ENCODE results near the gene GKN2. TPM values are rescaled to one million over a fixed set of nuclear protein-coding genes. Genes with fewer than 3 reads are reported as not detected.

The GKN2 gene, protein sequence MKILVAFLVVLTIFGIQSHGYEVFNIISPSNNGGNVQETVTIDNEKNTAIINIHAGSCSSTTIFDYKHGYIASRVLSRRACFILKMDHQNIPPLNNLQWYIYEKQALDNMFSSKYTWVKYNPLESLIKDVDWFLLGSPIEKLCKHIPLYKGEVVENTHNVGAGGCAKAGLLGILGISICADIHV
- total RNA-seq = not detected

GRCh38 chr2:68952887-68953521 lies at the start of gene GKN2:
Gene GKN2 (minus strand): TSS chr2:68952893. CDS start chr2:68952861, 32 bp downstream.
- no peak for DNase-seq (ENCODE audit: low spot score)

DNA sequence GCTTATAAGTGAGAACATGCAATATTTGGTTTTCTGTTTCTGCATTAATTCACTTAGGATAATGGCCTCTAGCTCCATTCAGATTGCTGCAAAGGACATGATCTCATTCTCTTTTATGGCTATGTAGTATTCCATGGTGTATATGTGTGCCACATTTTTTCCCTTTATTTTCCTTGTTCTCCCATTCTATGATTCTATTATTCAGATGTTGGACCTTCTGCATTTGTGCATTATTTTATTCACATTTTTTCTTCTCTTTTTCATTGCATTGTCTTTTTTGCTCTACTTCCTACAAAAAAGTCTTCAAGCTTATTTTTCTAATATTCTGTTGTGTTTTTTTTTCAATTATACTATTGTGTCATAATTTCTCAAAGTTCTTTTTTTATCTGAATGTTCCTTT lies 49.2 kb upstream of the GKN2 start:
- no peak for DNase-seq (ENCODE audit: low spot score)

GRCh38 chr2:68997401-68997800 lies 44.7 kb upstream of the GKN2 start:
- no peak for DNase-seq (ENCODE audit: low spot score)

GRCh38 chr2:68995916-68996315 lies 43.2 kb upstream of the GKN2 start:
- DNase-seq (ENCODE audit: low spot score) = no peak

GRCh38 chr2:68994864-68995263 lies 42.2 kb upstream of the GKN2 start:
- DNase-seq (ENCODE audit: low spot score) = no peak

DNA sequence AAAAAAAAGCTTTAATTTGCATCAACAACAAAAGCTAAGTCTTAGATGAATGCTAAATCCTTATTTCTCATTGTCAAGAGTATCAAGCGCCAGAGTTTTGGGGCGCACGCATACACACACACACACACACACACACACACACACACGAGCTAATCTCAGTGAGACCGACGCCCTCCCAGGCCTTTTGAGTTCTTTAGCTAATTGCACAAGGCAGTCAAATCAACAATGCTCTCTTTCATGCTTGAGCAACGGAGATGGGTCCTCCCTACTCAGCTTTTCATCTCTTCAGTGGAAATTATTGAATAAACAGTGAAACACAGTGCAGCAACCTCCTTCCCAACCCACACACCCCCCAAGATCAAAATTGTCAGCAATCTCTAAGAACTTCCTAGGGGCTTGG lies 41.0 kb upstream of the GKN2 start:
- DNase-seq (ENCODE audit: low spot score) = no peak

- no peak for DNase-seq (ENCODE audit: low spot score)
Observed at GRCh38 chr2:68992933-68993332, 40.2 kb upstream of the GKN2 start.

DNA sequence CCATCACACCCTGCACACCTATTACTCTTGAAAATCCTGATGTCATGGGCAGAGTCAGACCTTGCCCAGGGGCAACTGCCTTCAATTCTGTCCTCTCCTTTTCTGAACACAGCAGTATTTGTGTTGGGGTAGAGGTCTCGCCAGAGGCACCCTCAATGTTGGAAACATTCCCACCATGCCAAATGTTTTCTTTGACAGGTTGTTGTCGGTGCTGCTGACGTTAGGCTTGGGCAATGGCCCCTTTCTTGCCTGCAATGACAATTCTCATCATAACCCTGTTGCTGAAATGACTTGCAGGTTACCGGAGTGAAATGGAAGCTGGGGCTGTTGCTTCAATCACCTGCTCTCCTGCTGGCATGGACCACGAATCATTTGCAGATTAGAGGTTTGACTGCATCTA lies 39.6 kb upstream of the GKN2 start:
- DNase-seq (ENCODE audit: low spot score) = no peak

DNA sequence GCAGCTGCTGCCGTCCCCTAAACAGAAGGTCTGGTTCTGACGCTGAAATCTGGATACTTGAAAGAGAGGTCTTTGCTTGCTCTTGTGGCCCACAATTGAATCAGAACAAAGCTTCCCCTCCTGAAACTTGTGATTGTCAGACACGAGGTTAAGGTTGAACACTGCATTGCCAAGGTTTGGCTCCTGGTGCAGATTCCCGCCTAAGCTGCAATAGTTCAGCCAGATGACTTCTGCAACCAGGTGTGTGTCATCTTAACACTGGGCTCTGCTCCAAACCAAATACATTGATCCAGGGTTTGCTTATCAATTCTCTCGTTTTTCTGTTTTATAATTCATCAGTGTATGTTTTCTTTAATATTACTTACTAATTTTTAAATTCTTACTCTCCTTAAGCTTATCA lies 36.3 kb upstream of the GKN2 start:
- no peak for DNase-seq (ENCODE audit: low spot score)

- no peak for DNase-seq (ENCODE audit: low spot score)
Observed at GRCh38 chr2:68987021-68987503, 34.4 kb upstream of the GKN2 start.

DNA sequence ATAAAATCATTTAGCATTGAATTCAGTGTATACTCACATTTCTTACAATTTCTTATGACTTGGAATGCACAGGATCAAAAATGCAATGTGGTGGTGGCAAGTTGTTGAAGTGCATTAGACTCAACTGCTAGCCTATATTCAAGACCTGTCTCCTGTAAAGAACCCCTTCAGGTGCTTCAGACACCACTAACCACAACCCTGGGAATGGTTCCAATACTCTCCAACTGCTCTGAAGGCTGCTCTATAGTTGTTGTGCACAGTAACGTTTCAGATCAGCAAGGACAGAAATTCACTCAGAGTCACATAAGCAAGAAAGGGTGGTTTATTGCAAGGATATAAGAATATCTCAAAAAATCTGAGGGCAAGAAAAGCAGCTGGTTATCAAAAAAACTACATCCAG lies 28.3 kb upstream of the GKN2 start:
- no peak for DNase-seq (ENCODE audit: low spot score)

GRCh38 chr2:68978098-68978497 lies 25.4 kb upstream of the GKN2 start:
- DNase-seq (ENCODE audit: low spot score) = no peak

GRCh38 chr2:68977453-68977852 lies 24.8 kb upstream of the GKN2 start:
- no peak for DNase-seq (ENCODE audit: low spot score)

DNA sequence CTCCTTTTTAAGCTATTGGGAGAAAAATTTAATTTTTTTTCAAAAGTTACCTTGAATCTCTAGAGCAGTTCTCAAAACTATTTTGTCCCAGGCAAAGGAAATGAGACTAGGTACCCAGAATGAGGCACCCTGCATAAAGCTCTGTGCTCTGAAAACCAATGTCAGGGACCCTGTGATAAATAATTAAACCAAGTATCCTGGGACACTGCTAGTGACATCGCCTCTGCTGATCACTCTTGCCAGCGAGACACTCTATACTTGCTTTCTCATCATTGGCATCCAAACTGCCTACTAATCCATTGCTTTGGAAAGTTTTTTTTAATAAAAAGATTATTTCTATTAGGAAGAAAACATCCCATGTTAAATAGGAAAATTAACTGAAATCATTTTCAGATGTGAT lies 23.2 kb upstream of the GKN2 start:
- no peak for DNase-seq (ENCODE audit: low spot score)

DNA sequence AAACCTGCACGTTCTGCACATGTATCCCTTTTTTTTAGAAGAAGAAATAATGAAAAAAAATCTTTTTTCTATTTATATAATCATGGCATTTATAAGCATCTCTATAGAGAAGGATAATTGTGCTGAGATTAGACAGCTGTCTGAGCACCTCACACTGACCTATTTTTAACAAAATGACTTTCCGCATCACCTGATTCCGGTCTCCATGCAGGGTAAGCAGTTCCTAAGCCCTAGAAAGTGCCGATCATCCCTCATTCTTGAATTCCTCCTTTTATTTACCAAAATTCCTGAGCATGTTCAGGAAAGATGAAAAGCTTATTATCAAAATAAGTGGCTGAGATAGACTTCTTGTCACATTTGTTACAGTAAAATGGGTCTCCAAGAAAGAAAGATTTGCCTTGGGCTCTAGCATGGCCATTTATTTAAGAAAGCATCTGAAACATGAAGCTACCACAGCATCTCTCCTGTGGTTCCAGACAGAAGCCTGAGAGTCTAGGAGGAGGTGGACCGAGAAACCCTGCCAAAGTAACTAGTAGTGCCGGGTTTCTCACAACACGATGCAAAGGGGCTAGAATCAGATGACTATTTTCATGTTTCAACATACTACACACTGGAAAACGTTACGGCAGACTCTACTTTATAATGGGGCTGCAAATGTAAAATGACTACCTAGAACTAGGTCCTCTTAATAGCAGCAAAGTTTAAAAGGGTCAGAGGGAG lies 22.4 kb upstream of the GKN2 start:
- DNase-seq (ENCODE audit: low spot score) = no peak

- DNase-seq (ENCODE audit: low spot score) = no peak
Observed at GRCh38 chr2:68974251-68974650, 21.6 kb upstream of the GKN2 start, which contains the start of gene GKN1. Gene GKN1 (plus strand): TSS chr2:68974636. CDS start chr2:68974678, 42 bp downstream.

DNA sequence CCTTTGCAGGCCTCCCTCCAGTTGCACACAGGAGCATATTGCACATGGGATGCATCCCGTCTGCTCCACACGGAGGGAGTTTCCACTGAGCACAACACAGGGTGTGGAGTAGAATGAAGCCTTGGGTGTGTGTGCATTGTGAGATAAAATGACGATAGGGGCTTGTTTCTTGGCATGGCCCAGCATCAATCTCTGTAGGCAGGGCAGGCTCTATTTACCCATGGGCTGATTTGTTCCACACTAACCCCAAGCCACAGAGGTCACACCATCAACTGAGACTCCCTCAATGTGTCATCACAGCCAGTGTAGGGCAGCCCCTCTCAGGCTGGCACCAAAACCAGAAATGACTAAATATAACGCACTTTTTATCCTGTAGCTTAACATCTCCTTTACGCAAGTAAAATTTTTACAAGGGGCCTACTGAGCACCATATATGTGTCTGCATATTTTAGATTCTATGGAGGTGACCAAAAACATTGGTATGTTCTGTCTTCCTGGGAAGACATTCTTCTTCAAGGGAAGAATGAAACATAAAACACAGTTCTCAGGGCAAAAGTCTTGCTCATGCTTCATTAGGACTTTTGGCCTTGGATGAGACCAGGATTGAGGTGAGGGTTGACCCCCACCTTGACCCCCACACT lies 19.0 kb upstream of the GKN2 start:
- DNase-seq (ENCODE audit: low spot score) = no peak

DNA sequence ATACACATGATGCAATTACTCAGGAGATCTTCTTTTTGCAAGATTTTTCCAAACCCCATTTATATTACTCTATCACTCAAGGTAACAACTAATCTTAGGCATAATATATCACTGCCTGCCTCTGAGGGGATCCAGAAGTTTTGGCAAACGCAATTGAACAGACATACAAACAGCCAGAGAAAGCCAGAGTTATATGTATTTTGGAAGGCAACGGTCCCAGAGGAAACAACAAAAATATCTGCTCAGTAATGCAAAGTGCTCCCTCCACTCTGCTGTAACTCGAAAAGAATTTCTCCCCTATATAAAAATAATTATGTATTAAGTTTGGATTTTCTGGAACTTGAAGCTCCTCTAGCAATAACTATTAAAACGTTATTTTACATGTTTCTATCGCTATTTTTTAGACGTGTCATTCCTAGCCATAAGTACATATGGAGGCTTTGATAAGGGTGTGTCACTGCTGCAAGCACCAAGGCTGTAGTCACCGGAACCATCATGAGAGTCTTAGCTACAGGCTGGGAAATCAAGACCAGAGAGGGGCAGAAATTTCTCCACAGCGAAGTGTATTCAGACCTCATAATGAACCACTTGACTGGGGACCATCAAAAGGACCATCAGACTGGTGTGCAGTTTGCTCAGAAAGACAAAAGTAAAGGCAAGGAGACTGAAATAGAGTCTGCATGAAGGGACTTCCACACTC lies 18.0 kb upstream of the GKN2 start:
- DNase-seq (ENCODE audit: low spot score) = no peak

GRCh38 chr2:68969736-68970490 lies 17.2 kb upstream of the GKN2 start:
- DNase-seq (ENCODE audit: low spot score) = no peak

DNA sequence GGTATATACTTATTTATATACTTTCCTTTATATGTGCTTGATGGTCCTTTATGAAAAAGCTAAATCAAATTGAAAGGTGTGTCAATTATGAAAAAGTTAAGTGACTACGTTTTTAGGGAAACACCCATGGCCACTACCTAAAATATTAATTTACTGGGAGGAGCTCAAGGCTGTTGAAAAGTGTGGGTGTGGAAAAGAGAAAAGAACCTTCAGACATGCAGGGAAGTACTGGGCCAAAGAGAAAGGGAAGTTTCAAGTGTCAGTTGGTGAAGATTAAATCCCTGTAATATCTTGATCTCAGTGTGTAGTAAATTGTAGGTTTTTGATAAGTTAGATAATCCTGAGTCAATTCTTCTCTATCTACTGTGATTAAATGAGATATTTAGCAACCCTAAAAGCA lies 15.5 kb upstream of the GKN2 start:
- no peak for DNase-seq (ENCODE audit: low spot score)

DNA sequence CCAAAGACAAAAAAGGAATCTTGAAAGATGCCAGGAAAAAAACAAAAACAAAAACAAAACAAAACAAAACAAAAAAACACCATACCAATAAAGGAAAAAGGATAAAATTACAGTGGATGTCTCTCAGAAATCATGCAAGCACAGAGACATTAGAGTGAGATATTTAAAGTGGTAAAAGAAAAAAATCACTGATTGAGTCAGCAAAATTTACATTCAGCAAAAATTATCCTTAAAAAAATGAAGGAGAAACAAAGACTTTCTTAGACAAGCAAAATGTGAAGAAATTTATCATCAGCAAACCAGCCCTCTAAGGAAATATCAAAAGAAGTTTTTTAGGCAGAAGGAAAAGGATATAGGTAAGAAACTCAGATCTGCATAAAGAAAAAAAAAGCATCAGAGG lies 11.6 kb upstream of the GKN2 start:
- no peak for DNase-seq (ENCODE audit: low spot score)
